Upper lobe of right lung (tissue), 1 donor: ENCODE measurements around the gene A2ML1. TPM values are rescaled to one million over a fixed set of nuclear protein-coding genes. Genes with fewer than 3 reads are reported as not detected.

Experiments
- ATAC-seq: fragments of 200-7000 bp; cut with Tn5 transposase; one replicate; pipeline ENCODE4 v1.9.1; 2020; ENCODE audit warnings: mild to moderate bottlenecking, moderate library complexity
- DNase-seq: peaks from one replicate; pipeline ENCODE4 v3.0.0-alpha.2; 2020
- H3K27ac ChIP-seq: fragments of 200-600 bp; one replicate; pipeline ENCODE4 v1.8.0; 2022
- H3K27me3 ChIP-seq: fragments of 200-600 bp; one replicate; pipeline ENCODE4 v1.8.0; 2022; ENCODE audit warnings: mild to moderate bottlenecking
- H3K36me3 ChIP-seq: fragments of 200-600 bp; one replicate; pipeline ENCODE4 v1.8.0; 2022
- H3K4me1 ChIP-seq: fragments of 200-600 bp; one replicate; pipeline ENCODE4 v1.8.0; 2022
- H3K4me3 ChIP-seq: fragments of 200-600 bp; one replicate; pipeline ENCODE4 v1.8.0; 2022; ENCODE audit warnings: mild to moderate bottlenecking
- H3K9me3 ChIP-seq: fragments of 200-600 bp; one replicate; pipeline ENCODE4 v1.8.0; 2022
- CTCF ChIP-seq: fragments of 200-600 bp; IDR thresholded peaks from one replicate; pipeline ENCODE4 v1.8.0; 2022; ENCODE audit warnings: antibody characterized with exemption
- intact Hi-C: fragments of 100-400 bp; cut with DNase I; formaldehyde crosslinking; loops from one replicate; pipeline ENCODE4 v1.11.0; 2022
- total RNA-seq: library from RNA; stranded (reverse); fragmentation: NEBNext Ultra II Directional; extraction: Animal tissue kit (Norgen Biotek cat#: 25700); gene quantifications from one replicate; pipeline ENCODE4 v1.2.1, GENCODE V29; 2021
- donor health status: DM: no; HTN: yes; CAD: no; lungs with severe emphysema.

Gene A2ML1
- total RNA-seq, 1 donor from 2014 or later: not detected

GRCh38 chr12:8870586-8870985 is 48.2 kb downstream of the A2ML1 start:
- Histone ChIP-seq H3K9me3 (no peaks in the 10 kb centered on the region), H3K27ac (no peak overlapping the region), H3K27me3 (no peaks in the 10 kb centered on the region), H3K4me3 (no peak overlapping the region), H3K36me3 (no peaks in the 10 kb centered on the region), H3K4me1 (no peaks in the 10 kb centered on the region)
- DNase-seq (no peak), ATAC-seq (no peak)
- intact Hi-C loops: no loop called here
- no peak for TF ChIP-seq CTCF

- Histone ChIP-seq H3K27ac (no peak overlapping the region), H3K4me3 (no peak overlapping the region), H3K4me1 (no peaks in the 10 kb centered on the region), H3K9me3 (no peaks in the 10 kb centered on the region), H3K27me3 (no peaks in the 10 kb centered on the region), H3K36me3 (no peaks in the 10 kb centered on the region)
- no peak for TF ChIP-seq CTCF
- ATAC-seq: no peak
- DNase-seq: no peak
- intact Hi-C loops: no loop called here
Observed at GRCh38 chr12:8871068-8871467, 48.6 kb downstream of the A2ML1 start.

- Histone ChIP-seq H3K36me3 (no peaks in the 10 kb centered on the region), H3K9me3 (no peaks in the 10 kb centered on the region), H3K4me1 (no peaks in the 10 kb centered on the region), H3K27me3 (no peaks in the 10 kb centered on the region), H3K4me3 (no peak overlapping the region), H3K27ac (no peak overlapping the region)
- ATAC-seq (no peak), DNase-seq (no peak)
- intact Hi-C loops: no loop called here
- no peak for TF ChIP-seq CTCF
Observed at GRCh38 chr12:8876887-8877286, 54.5 kb downstream of the A2ML1 start.

GRCh38 chr12:8886502-8887284 is 64.3 kb downstream of the A2ML1 start:
- ATAC-seq (no peak), DNase-seq (no peak)
- Histone ChIP-seq H3K9me3 (no peaks in the 10 kb centered on the region), H3K27ac (no peak overlapping the region), H3K4me1 (peaks cover 3% of the 10 kb centered on the region), H3K27me3 (no peaks in the 10 kb centered on the region), H3K4me3 (no peak overlapping the region), H3K36me3 (no peaks in the 10 kb centered on the region)
- intact Hi-C loops: no loop called here
- no peak for TF ChIP-seq CTCF

GRCh38 chr12:8887285-8887715 is 64.9 kb downstream of the A2ML1 start:
- intact Hi-C loops: no loop called here
- Histone ChIP-seq H3K36me3 (no peaks in the 10 kb centered on the region), H3K4me3 (no peak overlapping the region), H3K9me3 (no peaks in the 10 kb centered on the region), H3K27me3 (no peaks in the 10 kb centered on the region), H3K27ac (no peak overlapping the region), H3K4me1 (peaks cover 3% of the 10 kb centered on the region)
- ATAC-seq (no peak), DNase-seq (no peak)
- no peak for TF ChIP-seq CTCF
